CD4-positive, CD25-positive, alpha-beta regulatory T cell (primary cell): Measurements from ENCODE around the gene CHRM2. TPM values are rescaled to one million over a fixed set of nuclear protein-coding genes. Genes with fewer than 3 reads are reported as not detected.

Experiments
- ATAC-seq, 2 donors: fragments of 150-1000 bp; cut with Tn5 transposase; one replicate each; pipeline ENCODE4 v1.10.0; 2021; ENCODE audit warnings: low read depth in 2 of 2, moderate number of reproducible peaks in 2 of 2, moderate library complexity in 1 of 2
- DNase-seq, 3 donors: peaks; one replicate each; pipeline versions ENCODE4 v3.0.0 to v3.0.0-alpha.2; 2012 to 2022; ENCODE audit warnings: mixed read lengths in 1 of 3
- H3K27ac ChIP-seq: one replicate; pipeline ENCODE4 v1.7.0; 2013; ENCODE audit warnings: mild to moderate bottlenecking, low read length; ENCODE audit not compliant: insufficient read depth, poor library complexity, severe bottlenecking
- H3K27me3 ChIP-seq: one replicate; pipeline ENCODE4 v1.7.0; 2013; ENCODE audit warnings: low read length; ENCODE audit not compliant: control insufficient read depth, insufficient read depth
- H3K36me3 ChIP-seq: one replicate; pipeline ENCODE4 v1.7.0; 2013; ENCODE audit warnings: mild to moderate bottlenecking, low read length, moderate library complexity; ENCODE audit not compliant: control insufficient read depth, insufficient read depth
- H3K4me1 ChIP-seq: 2 replicates; pipeline ENCODE4 v1.7.0; 2013; ENCODE audit warnings: mild to moderate bottlenecking, low read length; ENCODE audit not compliant: insufficient read depth, control insufficient read depth, poor library complexity, severe bottlenecking
- H3K4me3 ChIP-seq: one replicate; pipeline ENCODE4 v1.7.0; 2013; ENCODE audit warnings: low read depth, mild to moderate bottlenecking, low read length, moderate library complexity
- H3K9me3 ChIP-seq, 2 experiments: 1 replicate in 1 of 2; 2 replicates in 1 of 2; pipeline ENCODE4 v1.7.0; 2013; ENCODE audit warnings: low read length in 2 of 2, mild to moderate bottlenecking in 1 of 2, moderate library complexity in 1 of 2; ENCODE audit not compliant: control insufficient read depth in 2 of 2
- H3K27ac Mint-ChIP-seq, 3 donors: one replicate each; pipeline ENCODE4 v1.8.0; 2020 to 2022; ENCODE audit warnings: mild to moderate bottlenecking in 3 of 3, mixed read lengths in 3 of 3, moderate library complexity in 2 of 3
- H3K27me3 Mint-ChIP-seq: one replicate; pipeline ENCODE4 v1.8.0; 2022; ENCODE audit warnings: mild to moderate bottlenecking, mixed read lengths
- H3K36me3 Mint-ChIP-seq: one replicate; pipeline ENCODE4 v1.8.0; 2020; ENCODE audit warnings: mixed read lengths
- H3K4me1 Mint-ChIP-seq, 4 donors: one replicate each; pipeline ENCODE4 v1.8.0; 2020 to 2022; ENCODE audit warnings: mixed read lengths in 4 of 4, mild to moderate bottlenecking in 1 of 4
- H3K4me3 Mint-ChIP-seq, 4 donors: one replicate each; pipeline ENCODE4 v1.8.0; 2020 to 2022; ENCODE audit warnings: mild to moderate bottlenecking in 4 of 4, mixed read lengths in 4 of 4, moderate library complexity in 3 of 4
- H3K9me3 Mint-ChIP-seq, 7 donors: one replicate each; pipeline ENCODE4 v1.8.0; 2020 to 2022; ENCODE audit warnings: mixed read lengths in 7 of 7, mild to moderate bottlenecking in 3 of 7, moderate library complexity in 2 of 7
- polyA plus RNA-seq, 4 donors: library from polyadenylated mRNA; unstranded; fragments of 300-500 nt; fragmentation: Illumina TruSeq; gene quantifications; one replicate each; pipeline ENCODE4 v1.2.3, GENCODE V29; 2021
- total RNA-seq: library from RNA; stranded (reverse); gene quantifications from one replicate; pipeline ENCODE4 v1.2.3, GENCODE V29; 2022

CHRM2 gene
- total and polyA plus RNA-seq, 5 donors from 2014 or later = not detected

- DNase-seq = no peak
- ATAC-seq = no peak
- Histone ChIP-seq H3K4me1 (no peaks in the 10 kb centered on the region), H3K27ac (no peak overlapping the region), H3K27me3 (no peaks in the 10 kb centered on the region), H3K36me3 (no peaks in the 10 kb centered on the region), H3K4me3 (no peak overlapping the region), H3K9me3 (no peaks in the 10 kb centered on the region)
- H3K4me1 Mint-ChIP-seq = no peaks in the 10 kb centered on the region
- H3K27me3 Mint-ChIP-seq = peaks cover 17% of the 10 kb centered on the region
- no peak overlapping the region for H3K27ac Mint-ChIP-seq
- peaks cover 0 to 5% (median 0%) of the 10 kb centered on the region in 7 donors for H3K9me3 Mint-ChIP-seq
- no peak overlapping the region for H3K4me3 Mint-ChIP-seq
- no peaks in the 10 kb centered on the region for H3K36me3 Mint-ChIP-seq
Measured at GRCh38 chr7:136865777-136866176, 2.7 kb upstream of the CHRM2 start.

- no peak overlapping the region for H3K27ac ChIP-seq
- H3K36me3 Mint-ChIP-seq = no peaks in the 10 kb centered on the region
Measured at GRCh38 chr7:136869001-136869961, 829 bp downstream of the CHRM2 start.

GRCh38 chr7:136869991-136870865 lies 1.8 kb downstream of the CHRM2 start:
- H3K4me1 Mint-ChIP-seq = no peaks in the 10 kb centered on the region
- Histone ChIP-seq H3K4me3 (no peak overlapping the region), H3K27me3 (peaks cover 2% of the 10 kb centered on the region), H3K9me3 (no peaks in the 10 kb centered on the region), H3K36me3 (no peaks in the 10 kb centered on the region), H3K27ac (no peak overlapping the region), H3K4me1 (no peaks in the 10 kb centered on the region)
- no peak overlapping the region for H3K4me3 Mint-ChIP-seq
- peaks cover 0 to 3% (median 0%) of the 10 kb centered on the region in 7 donors for H3K9me3 Mint-ChIP-seq
- DNase-seq (no peak), ATAC-seq (no peak)
- no peaks in the 10 kb centered on the region for H3K36me3 Mint-ChIP-seq
- no peak overlapping the region for H3K27ac Mint-ChIP-seq
- H3K27me3 Mint-ChIP-seq = peaks cover 19% of the 10 kb centered on the region

More at GRCh38 chr7:136869001-136869961, 829 bp downstream of the CHRM2 start:
- Mint-ChIP-seq H3K9me3 (peaks cover 0 to 3% (median 0%) of the 10 kb centered on the region in 7 donors), H3K27ac (no peak overlapping the region), H3K4me3 (no peak overlapping the region), H3K4me1 (no peaks in the 10 kb centered on the region), H3K27me3 (peaks cover 19% of the 10 kb centered on the region)
- Histone ChIP-seq H3K4me1 (no peaks in the 10 kb centered on the region), H3K9me3 (no peaks in the 10 kb centered on the region), H3K27me3 (peaks cover 2% of the 10 kb centered on the region), H3K36me3 (no peaks in the 10 kb centered on the region), H3K4me3 (no peak overlapping the region)
- ATAC-seq (no peak), DNase-seq (no peak)

- ATAC-seq (no peak), DNase-seq (no peak)
- H3K27me3 Mint-ChIP-seq = peaks cover 19% of the 10 kb centered on the region
- H3K27ac ChIP-seq = no peak overlapping the region
- H3K36me3 Mint-ChIP-seq = no peaks in the 10 kb centered on the region
- H3K9me3 Mint-ChIP-seq = peaks cover 0 to 3% (median 0%) of the 10 kb centered on the region in 7 donors
- H3K4me3 ChIP-seq = no peak overlapping the region
- H3K27me3 ChIP-seq = peaks cover 2% of the 10 kb centered on the region
- H3K27ac Mint-ChIP-seq = no peak overlapping the region
- no peaks in the 10 kb centered on the region for H3K36me3 ChIP-seq
- no peaks in the 10 kb centered on the region for H3K4me1 Mint-ChIP-seq
- H3K4me1 ChIP-seq = no peaks in the 10 kb centered on the region
- H3K4me3 Mint-ChIP-seq = no peak overlapping the region
- no peaks in the 10 kb centered on the region for H3K9me3 ChIP-seq
Measured at GRCh38 chr7:136870866-136871487, 2.5 kb downstream of the CHRM2 start.

- Histone ChIP-seq H3K9me3 (no peaks in the 10 kb centered on the region), H3K36me3 (no peaks in the 10 kb centered on the region), H3K4me1 (no peaks in the 10 kb centered on the region), H3K4me3 (no peak overlapping the region), H3K27ac (no peak overlapping the region), H3K27me3 (peaks cover 2% of the 10 kb centered on the region)
- DNase-seq (no peak), ATAC-seq (no peak)
- H3K27ac Mint-ChIP-seq = no peak overlapping the region
- no peaks in the 10 kb centered on the region for H3K36me3 Mint-ChIP-seq
- peaks cover 7% of the 10 kb centered on the region for H3K27me3 Mint-ChIP-seq
- H3K9me3 Mint-ChIP-seq = peaks cover 0 to 3% (median 0%) of the 10 kb centered on the region in 7 donors
- no peak overlapping the region for H3K4me3 Mint-ChIP-seq
- no peaks in the 10 kb centered on the region for H3K4me1 Mint-ChIP-seq
Measured at GRCh38 chr7:136874393-136875032, 6.1 kb downstream of the CHRM2 start.

- Histone ChIP-seq H3K27ac (no peak overlapping the region), H3K27me3 (peaks cover under 1% of the 10 kb centered on the region), H3K4me1 (no peaks in the 10 kb centered on the region), H3K9me3 (no peaks in the 10 kb centered on the region), H3K36me3 (no peaks in the 10 kb centered on the region), H3K4me3 (no peak overlapping the region)
- ATAC-seq = no peak
- Mint-ChIP-seq H3K27ac (no peak overlapping the region), H3K9me3 (peaks cover 0 to 7% (median 0%) of the 10 kb centered on the region in 7 donors), H3K4me3 (no peak overlapping the region), H3K36me3 (no peaks in the 10 kb centered on the region), H3K4me1 (no peaks in the 10 kb centered on the region), H3K27me3 (no peaks in the 10 kb centered on the region)
- DNase-seq = no peak
Measured at GRCh38 chr7:136877509-136877908, 9.1 kb downstream of the CHRM2 start.

- Histone ChIP-seq H3K36me3 (no peaks in the 10 kb centered on the region), H3K27ac (no peak overlapping the region), H3K4me3 (no peak overlapping the region), H3K27me3 (no peaks in the 10 kb centered on the region), H3K4me1 (no peaks in the 10 kb centered on the region), H3K9me3 (no peaks in the 10 kb centered on the region)
- ATAC-seq (no peak), DNase-seq (no peak)
- no peaks in the 10 kb centered on the region for H3K27me3 Mint-ChIP-seq
- H3K4me3 Mint-ChIP-seq = no peak overlapping the region
- no peak overlapping the region for H3K27ac Mint-ChIP-seq
- H3K9me3 Mint-ChIP-seq = peaks cover 0 to 5% (median 0%) of the 10 kb centered on the region in 7 donors
- H3K4me1 Mint-ChIP-seq = no peaks in the 10 kb centered on the region
- H3K36me3 Mint-ChIP-seq = no peaks in the 10 kb centered on the region
Measured at GRCh38 chr7:136877990-136878389, 9.5 kb downstream of the CHRM2 start.
